Measurements from ENCODE around the gene MAP3K5. TPM values are rescaled to one million over a fixed set of nuclear protein-coding genes. Genes with fewer than 3 reads are reported as not detected.

Gene MAP3K5
- total and polyA plus RNA-seq, 2 of the 8 experiments (the other 6 are each of a cell fraction or from before 2014, with no cell fraction given): 0.63 to 2.6 TPM

DNA sequence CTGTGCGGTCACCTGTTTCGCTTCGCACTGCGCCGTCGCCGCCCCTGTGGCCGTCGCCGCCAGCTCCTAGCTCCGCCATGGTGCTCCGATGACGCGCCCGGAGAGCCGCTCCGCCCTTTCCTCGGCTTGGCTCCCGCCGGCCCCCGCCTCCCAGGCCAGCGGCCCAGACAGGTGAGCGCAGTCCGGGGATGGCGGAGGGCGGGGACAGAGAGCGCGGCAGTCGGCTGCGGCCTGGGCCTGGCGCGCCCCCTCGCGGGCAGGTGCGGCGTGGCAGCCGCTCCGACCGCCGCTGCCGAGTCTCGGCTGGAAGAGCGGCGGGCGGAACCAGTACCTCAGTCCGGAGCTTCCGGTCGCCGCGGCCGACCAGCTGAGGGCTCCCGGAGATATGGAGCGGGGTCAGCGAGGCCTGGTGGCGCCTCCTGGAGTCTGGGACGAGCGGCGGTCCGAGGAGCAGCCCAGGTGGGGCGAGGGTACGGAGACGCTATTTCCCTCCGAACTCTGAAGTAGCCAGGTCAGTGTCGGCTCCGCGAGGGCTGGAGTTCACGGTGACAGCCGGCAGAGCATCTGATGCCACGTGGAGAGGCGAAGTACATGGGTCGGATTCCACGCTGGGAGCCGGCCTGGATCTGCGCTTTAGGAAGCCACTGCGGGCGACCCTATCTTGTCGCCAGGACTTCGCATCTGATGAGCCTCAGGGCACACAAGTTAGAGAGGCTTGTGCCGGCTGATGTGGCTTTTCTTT, 241.8 kb downstream of the MAP3K5 start, which contains the start of gene MAP7 (continued):
- TF ChIP-seq, protein P1, sequence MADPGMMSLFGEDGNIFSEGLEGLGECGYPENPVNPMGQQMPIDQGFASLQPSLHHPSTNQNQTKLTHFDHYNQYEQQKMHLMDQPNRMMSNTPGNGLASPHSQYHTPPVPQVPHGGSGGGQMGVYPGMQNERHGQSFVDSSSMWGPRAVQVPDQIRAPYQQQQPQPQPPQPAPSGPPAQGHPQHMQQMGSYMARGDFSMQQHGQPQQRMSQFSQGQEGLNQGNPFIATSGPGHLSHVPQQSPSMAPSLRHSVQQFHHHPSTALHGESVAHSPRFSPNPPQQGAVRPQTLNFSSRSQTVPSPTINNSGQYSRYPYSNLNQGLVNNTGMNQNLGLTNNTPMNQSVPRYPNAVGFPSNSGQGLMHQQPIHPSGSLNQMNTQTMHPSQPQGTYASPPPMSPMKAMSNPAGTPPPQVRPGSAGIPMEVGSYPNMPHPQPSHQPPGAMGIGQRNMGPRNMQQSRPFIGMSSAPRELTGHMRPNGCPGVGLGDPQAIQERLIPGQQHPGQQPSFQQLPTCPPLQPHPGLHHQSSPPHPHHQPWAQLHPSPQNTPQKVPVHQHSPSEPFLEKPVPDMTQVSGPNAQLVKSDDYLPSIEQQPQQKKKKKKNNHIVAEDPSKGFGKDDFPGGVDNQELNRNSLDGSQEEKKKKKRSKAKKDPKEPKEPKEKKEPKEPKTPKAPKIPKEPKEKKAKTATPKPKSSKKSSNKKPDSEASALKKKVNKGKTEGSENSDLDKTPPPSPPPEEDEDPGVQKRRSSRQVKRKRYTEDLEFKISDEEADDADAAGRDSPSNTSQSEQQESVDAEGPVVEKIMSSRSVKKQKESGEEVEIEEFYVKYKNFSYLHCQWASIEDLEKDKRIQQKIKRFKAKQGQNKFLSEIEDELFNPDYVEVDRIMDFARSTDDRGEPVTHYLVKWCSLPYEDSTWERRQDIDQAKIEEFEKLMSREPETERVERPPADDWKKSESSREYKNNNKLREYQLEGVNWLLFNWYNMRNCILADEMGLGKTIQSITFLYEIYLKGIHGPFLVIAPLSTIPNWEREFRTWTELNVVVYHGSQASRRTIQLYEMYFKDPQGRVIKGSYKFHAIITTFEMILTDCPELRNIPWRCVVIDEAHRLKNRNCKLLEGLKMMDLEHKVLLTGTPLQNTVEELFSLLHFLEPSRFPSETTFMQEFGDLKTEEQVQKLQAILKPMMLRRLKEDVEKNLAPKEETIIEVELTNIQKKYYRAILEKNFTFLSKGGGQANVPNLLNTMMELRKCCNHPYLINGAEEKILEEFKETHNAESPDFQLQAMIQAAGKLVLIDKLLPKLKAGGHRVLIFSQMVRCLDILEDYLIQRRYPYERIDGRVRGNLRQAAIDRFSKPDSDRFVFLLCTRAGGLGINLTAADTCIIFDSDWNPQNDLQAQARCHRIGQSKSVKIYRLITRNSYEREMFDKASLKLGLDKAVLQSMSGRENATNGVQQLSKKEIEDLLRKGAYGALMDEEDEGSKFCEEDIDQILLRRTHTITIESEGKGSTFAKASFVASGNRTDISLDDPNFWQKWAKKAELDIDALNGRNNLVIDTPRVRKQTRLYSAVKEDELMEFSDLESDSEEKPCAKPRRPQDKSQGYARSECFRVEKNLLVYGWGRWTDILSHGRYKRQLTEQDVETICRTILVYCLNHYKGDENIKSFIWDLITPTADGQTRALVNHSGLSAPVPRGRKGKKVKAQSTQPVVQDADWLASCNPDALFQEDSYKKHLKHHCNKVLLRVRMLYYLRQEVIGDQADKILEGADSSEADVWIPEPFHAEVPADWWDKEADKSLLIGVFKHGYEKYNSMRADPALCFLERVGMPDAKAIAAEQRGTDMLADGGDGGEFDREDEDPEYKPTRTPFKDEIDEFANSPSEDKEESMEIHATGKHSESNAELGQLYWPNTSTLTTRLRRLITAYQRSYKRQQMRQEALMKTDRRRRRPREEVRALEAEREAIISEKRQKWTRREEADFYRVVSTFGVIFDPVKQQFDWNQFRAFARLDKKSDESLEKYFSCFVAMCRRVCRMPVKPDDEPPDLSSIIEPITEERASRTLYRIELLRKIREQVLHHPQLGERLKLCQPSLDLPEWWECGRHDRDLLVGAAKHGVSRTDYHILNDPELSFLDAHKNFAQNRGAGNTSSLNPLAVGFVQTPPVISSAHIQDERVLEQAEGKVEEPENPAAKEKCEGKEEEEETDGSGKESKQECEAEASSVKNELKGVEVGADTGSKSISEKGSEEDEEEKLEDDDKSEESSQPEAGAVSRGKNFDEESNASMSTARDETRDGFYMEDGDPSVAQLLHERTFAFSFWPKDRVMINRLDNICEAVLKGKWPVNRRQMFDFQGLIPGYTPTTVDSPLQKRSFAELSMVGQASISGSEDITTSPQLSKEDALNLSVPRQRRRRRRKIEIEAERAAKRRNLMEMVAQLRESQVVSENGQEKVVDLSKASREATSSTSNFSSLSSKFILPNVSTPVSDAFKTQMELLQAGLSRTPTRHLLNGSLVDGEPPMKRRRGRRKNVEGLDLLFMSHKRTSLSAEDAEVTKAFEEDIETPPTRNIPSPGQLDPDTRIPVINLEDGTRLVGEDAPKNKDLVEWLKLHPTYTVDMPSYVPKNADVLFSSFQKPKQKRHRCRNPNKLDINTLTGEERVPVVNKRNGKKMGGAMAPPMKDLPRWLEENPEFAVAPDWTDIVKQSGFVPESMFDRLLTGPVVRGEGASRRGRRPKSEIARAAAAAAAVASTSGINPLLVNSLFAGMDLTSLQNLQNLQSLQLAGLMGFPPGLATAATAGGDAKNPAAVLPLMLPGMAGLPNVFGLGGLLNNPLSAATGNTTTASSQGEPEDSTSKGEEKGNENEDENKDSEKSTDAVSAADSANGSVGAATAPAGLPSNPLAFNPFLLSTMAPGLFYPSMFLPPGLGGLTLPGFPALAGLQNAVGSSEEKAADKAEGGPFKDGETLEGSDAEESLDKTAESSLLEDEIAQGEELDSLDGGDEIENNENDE (IDR thresholded peaks at IDR 0.05; ENCODE audit: insufficient replicate concordance, low read length): no peak
- TF ChIP-seq RBBP5 (IDR thresholded peaks at IDR 0.05; ENCODE audit: borderline replicate concordance, low read depth, low read length) (peak; percentile 1), CTBP2 (IDR thresholded peaks at IDR 0.05; ENCODE audit: borderline replicate concordance, insufficient read depth, insufficient read length, low read length) (peak; percentile 23), TBP (IDR thresholded peaks at IDR 0.05; ENCODE audit: low read depth, low read length) (peak; percentile 28; the same call in 1 of the 2 replicates), MAFK (IDR thresholded peaks at IDR 0.05; ENCODE audit: low read depth, low read length) (no peak; the same call in 1 of the 2 replicates), TAF1 (IDR thresholded peaks at IDR 0.05; ENCODE audit: low read depth, low read length) (peak; percentile 62), PHF8 (conservative IDR thresholded peaks at IDR 0.05; ENCODE audit: low read depth, low read length) (0 out of 2 replicates have a peak, but pooled peaks have one; percentile 55)
- TF ChIP-seq, protein P2, sequence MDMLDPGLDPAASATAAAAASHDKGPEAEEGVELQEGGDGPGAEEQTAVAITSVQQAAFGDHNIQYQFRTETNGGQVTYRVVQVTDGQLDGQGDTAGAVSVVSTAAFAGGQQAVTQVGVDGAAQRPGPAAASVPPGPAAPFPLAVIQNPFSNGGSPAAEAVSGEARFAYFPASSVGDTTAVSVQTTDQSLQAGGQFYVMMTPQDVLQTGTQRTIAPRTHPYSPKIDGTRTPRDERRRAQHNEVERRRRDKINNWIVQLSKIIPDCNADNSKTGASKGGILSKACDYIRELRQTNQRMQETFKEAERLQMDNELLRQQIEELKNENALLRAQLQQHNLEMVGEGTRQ (IDR thresholded peaks at IDR 0.05; ENCODE audit: low read length): 0 out of 2 replicates have a peak, but pooled peaks have one; percentile 16

Measured in H1 (cell line).